ENCODE data around the gene IRX4.
"Not testable (repeated sequence)": the region's sequence is repeated elsewhere in the genome, so short reads cannot be mapped to it uniquely, and the experiment has no call there.

IRX4 gene

GRCh38 chr5:1877103-1878049 is 5.3 kb downstream of the IRX4 start:
- no peak for DNase-seq

GRCh38 chr5:1876660-1877064 is 6.1 kb downstream of the IRX4 start:
- DNase-seq = no peak

GRCh38 chr5:1875843-1876659 is 6.7 kb downstream of the IRX4 start:
- DNase-seq = no peak

GRCh38 chr5:1875281-1875842 is 7.4 kb downstream of the IRX4 start:
- no peak for DNase-seq

GRCh38 chr5:1874771-1875220 is 7.9 kb downstream of the IRX4 start:
- no peak for DNase-seq

- DNase-seq = no peak
These were observed 8.4 kb downstream of the IRX4 start for GRCh38 chr5:1874348-1874747.

- DNase-seq = no peak
These were observed 9.3 kb downstream of the IRX4 start for GRCh38 chr5:1873243-1873959.

- no peak for DNase-seq
These were observed 11.3 kb downstream of the IRX4 start for GRCh38 chr5:1871441-1871840.

- DNase-seq = not testable (repeated sequence)
These were observed 12.1 kb downstream of the IRX4 start for GRCh38 chr5:1870435-1871272.

- no peak for DNase-seq
These were observed 13.7 kb downstream of the IRX4 start for GRCh38 chr5:1868886-1869475.

GRCh38 chr5:1867815-1868143 is 14.9 kb downstream of the IRX4 start:
- DNase-seq = no peak

- no peak for DNase-seq
These were observed 15.5 kb downstream of the IRX4 start for GRCh38 chr5:1867114-1867814.

- no peak for DNase-seq
These were observed 16.8 kb downstream of the IRX4 start for GRCh38 chr5:1865948-1866347.

- no peak for DNase-seq
These were observed 17.2 kb downstream of the IRX4 start for GRCh38 chr5:1865486-1865885.

- no peak for DNase-seq
These were observed 17.8 kb downstream of the IRX4 start for GRCh38 chr5:1864896-1865440.

GRCh38 chr5:1860949-1861348 is 21.8 kb downstream of the IRX4 start:
- DNase-seq = no peak

- no peak for DNase-seq
These were observed 22.6 kb downstream of the IRX4 start for GRCh38 chr5:1860021-1860610.

- DNase-seq = no peak
These were observed 23.6 kb downstream of the IRX4 start for GRCh38 chr5:1859099-1859498.

- DNase-seq = no peak
These were observed 24.3 kb downstream of the IRX4 start for GRCh38 chr5:1858436-1858835.

- DNase-seq = no peak
These were observed 25.5 kb downstream of the IRX4 start for GRCh38 chr5:1857256-1857600.

All from CD4-positive, alpha-beta T cell treated with Interleukin-10 for 1 hour (primary cell).